Progenitor cell of endocrine pancreas (in vitro differentiated cells): ENCODE measurements around the gene DCBLD2. TPM values are rescaled to one million over a fixed set of nuclear protein-coding genes. Genes with fewer than 3 reads are reported as not detected.

Experiments
- DNase-seq: peaks from one replicate; pipeline ENCODE4 v3.0.0; 2021; ENCODE audit warnings: low spot score; ENCODE audit not compliant: unreplicated experiment
- H3K27ac Mint-ChIP-seq: 2 replicates; pipeline ENCODE4 v1.8.0; 2021; ENCODE audit warnings: mild to moderate bottlenecking, moderate library complexity, mixed read lengths
- H3K27me3 Mint-ChIP-seq: 2 replicates; pipeline ENCODE4 v1.8.0; 2021; ENCODE audit warnings: mixed read lengths
- H3K36me3 Mint-ChIP-seq: 2 replicates; pipeline ENCODE4 v1.8.0; 2022; ENCODE audit warnings: mixed read lengths; ENCODE audit not compliant: insufficient read depth
- H3K4me1 Mint-ChIP-seq: 2 replicates; pipeline ENCODE4 v1.8.0; 2021; ENCODE audit warnings: low read depth, mixed read lengths
- H3K4me3 Mint-ChIP-seq: 2 replicates; pipeline ENCODE4 v1.8.0; 2021; ENCODE audit warnings: low read depth, mild to moderate bottlenecking, moderate library complexity, mixed read lengths
- H3K9me3 Mint-ChIP-seq: 2 replicates; pipeline ENCODE4 v1.8.0; 2021; ENCODE audit warnings: low read depth, mixed read lengths
- total RNA-seq: library from RNA; stranded (reverse); gene quantifications from 2 replicates; pipeline ENCODE4 v1.2.1, GENCODE V29; 2021
- TF ChIP-seq, protein P1 (sequence below): fragments of 200-600 bp; sonication (generic); IDR thresholded peaks from one replicate; pipeline ENCODE4 v1.5.0; 2021; ENCODE audit warnings: antibody characterized with exemption, mild to moderate bottlenecking; ENCODE audit not compliant: unreplicated experiment

Gene DCBLD2
- total RNA-seq, 1 donor from 2014 or later, result 85.5 TPM

GRCh38 chr3:98776140-98776493 lies 125.4 kb downstream of the DCBLD2 start:
- Mint-ChIP-seq H3K4me3 (no peak overlapping the region), H3K9me3 (no peaks in the 10 kb centered on the region), H3K27me3 (no peaks in the 10 kb centered on the region), H3K36me3 (peaks cover 13% of the 10 kb centered on the region), H3K4me1 (peaks cover 53% of the 10 kb centered on the region), H3K27ac (peak overlapping the region; percentile 54)
- TF ChIP-seq, protein P1, sequence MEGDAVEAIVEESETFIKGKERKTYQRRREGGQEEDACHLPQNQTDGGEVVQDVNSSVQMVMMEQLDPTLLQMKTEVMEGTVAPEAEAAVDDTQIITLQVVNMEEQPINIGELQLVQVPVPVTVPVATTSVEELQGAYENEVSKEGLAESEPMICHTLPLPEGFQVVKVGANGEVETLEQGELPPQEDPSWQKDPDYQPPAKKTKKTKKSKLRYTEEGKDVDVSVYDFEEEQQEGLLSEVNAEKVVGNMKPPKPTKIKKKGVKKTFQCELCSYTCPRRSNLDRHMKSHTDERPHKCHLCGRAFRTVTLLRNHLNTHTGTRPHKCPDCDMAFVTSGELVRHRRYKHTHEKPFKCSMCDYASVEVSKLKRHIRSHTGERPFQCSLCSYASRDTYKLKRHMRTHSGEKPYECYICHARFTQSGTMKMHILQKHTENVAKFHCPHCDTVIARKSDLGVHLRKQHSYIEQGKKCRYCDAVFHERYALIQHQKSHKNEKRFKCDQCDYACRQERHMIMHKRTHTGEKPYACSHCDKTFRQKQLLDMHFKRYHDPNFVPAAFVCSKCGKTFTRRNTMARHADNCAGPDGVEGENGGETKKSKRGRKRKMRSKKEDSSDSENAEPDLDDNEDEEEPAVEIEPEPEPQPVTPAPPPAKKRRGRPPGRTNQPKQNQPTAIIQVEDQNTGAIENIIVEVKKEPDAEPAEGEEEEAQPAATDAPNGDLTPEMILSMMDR, result no peak
- DNase-seq, result no peak

- Mint-ChIP-seq H3K9me3 (no peaks in the 10 kb centered on the region), H3K4me3 (no peak overlapping the region), H3K4me1 (peaks cover 59% of the 10 kb centered on the region), H3K27ac (peak overlapping the region; percentile 42), H3K36me3 (peaks cover 10% of the 10 kb centered on the region), H3K27me3 (no peaks in the 10 kb centered on the region)
- TF ChIP-seq, protein P1, result no peak
- DNase-seq, result no peak
Observed at GRCh38 chr3:98775459-98776139, 125.9 kb downstream of the DCBLD2 start.

GRCh38 chr3:98772022-98772421 lies 129.5 kb downstream of the DCBLD2 start:
- TF ChIP-seq, protein P1, result no peak
- no peaks in the 10 kb centered on the region for H3K9me3 Mint-ChIP-seq
- peaks cover 11% of the 10 kb centered on the region for H3K36me3 Mint-ChIP-seq
- H3K4me1 Mint-ChIP-seq, result peaks cover 40% of the 10 kb centered on the region
- no peak overlapping the region for H3K27ac Mint-ChIP-seq
- no peaks in the 10 kb centered on the region for H3K27me3 Mint-ChIP-seq
- no peak overlapping the region for H3K4me3 Mint-ChIP-seq
- DNase-seq, result no peak

DNA sequence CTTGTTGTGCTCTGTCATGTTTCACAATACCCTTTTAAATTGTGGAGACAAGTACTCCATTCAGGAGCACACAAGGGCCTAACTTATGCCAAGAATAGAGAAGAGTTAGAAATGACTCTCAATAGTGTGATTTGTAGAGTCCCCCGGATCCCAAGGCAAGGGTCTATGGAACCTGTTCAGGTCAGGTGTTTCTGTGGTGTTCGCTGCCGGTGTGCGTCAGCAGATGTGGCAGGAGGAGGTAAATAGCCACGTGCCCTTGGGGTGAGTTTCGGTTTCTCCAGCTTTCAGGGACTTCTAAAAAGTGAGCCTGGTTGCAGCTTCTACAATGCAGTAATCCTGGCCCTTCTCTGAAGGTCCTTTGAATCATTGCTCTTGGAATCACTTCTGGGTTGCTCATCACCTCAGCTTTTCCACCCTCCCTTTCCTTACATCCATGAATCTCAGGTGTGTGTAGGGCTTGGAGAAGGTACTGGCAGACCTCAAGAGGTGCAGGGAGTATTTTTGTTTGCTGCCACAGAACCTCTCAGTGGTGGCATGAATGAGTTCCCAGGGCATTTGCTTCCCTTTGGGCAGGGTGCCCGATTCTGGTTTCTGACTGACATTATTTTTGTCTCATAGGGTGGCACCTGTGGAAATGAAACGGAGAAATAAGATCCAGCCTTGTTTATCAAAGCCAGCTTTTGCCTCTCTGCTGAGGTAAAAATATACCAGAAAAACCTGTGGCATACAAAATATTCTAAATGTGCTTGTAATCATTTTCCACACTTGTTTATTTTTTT lies 131.0 kb downstream of the DCBLD2 start:
- Mint-ChIP-seq H3K9me3 (no peaks in the 10 kb centered on the region), H3K4me3 (no peak overlapping the region), H3K4me1 (peaks cover 32% of the 10 kb centered on the region), H3K27me3 (no peaks in the 10 kb centered on the region), H3K36me3 (peaks cover 10% of the 10 kb centered on the region), H3K27ac (peak overlapping the region; percentile 64)
- TF ChIP-seq, protein P1, result no peak
- DNase-seq, result no peak

- H3K27me3 Mint-ChIP-seq, result no peaks in the 10 kb centered on the region
- no peak overlapping the region for H3K4me3 Mint-ChIP-seq
- H3K36me3 Mint-ChIP-seq, result peaks cover 8% of the 10 kb centered on the region
- TF ChIP-seq, protein P1, result no peak
- no peak for DNase-seq
- no peak overlapping the region for H3K27ac Mint-ChIP-seq
- H3K4me1 Mint-ChIP-seq, result peaks cover 38% of the 10 kb centered on the region
- no peaks in the 10 kb centered on the region for H3K9me3 Mint-ChIP-seq
Observed at GRCh38 chr3:98769448-98769847, 132.0 kb downstream of the DCBLD2 start.
